ENCODE results near the gene SH2D6.
"Not testable (repeated sequence)": the region's sequence is repeated elsewhere in the genome, so short reads cannot be mapped to it uniquely, and the experiment has no call there.

Gene SH2D6

GRCh38 chr2:85435220-85435958 is 16.9 kb downstream of the SH2D6 start:
- intact Hi-C loops (cut with DNase I): no loop called here
- DNase-seq: peak in 6 of 42 donors; percentile 35 to 71 (median 53)

GRCh38 chr2:85435981-85436835 is 17.7 kb downstream of the SH2D6 start:
- intact Hi-C loops (cut with DNase I): no loop called here
- DNase-seq: peak in 2 of 42 donors; percentile 14 to 32

GRCh38 chr2:85436836-85437487 is 18.4 kb downstream of the SH2D6 start:
- intact Hi-C loops (cut with DNase I): no loop called here
- DNase-seq: peak in 7 of 42 donors; percentile 18 to 67 (median 50)

GRCh38 chr2:85437488-85438200 is 19.1 kb downstream of the SH2D6 start:
- peak; percentile 79 to 96 (median 91) for DNase-seq
- intact Hi-C loops (cut with DNase I): no loop called here

- DNase-seq: peak in 13 of 42 donors; percentile 22 to 72 (median 42)
- intact Hi-C loops (cut with DNase I): no loop called here
These were observed 19.9 kb downstream of the SH2D6 start for GRCh38 chr2:85438201-85439024.

- no peak for DNase-seq
- intact Hi-C loops (cut with DNase I): no loop called here
These were observed 20.5 kb downstream of the SH2D6 start for GRCh38 chr2:85439025-85439472.

- DNase-seq; intact Hi-C loops (cut with DNase I): not testable (repeated sequence)
These were observed 21.1 kb downstream of the SH2D6 start for GRCh38 chr2:85439569-85439968.

GRCh38 chr2:85439986-85440385 is 21.5 kb downstream of the SH2D6 start:
- intact Hi-C loops (cut with DNase I): no loop called here
- no peak for DNase-seq

GRCh38 chr2:85440729-85441128 is 22.2 kb downstream of the SH2D6 start:
- intact Hi-C loops (cut with DNase I): no loop called here

GRCh38 chr2:85441864-85442263 is 23.4 kb downstream of the SH2D6 start:
- intact Hi-C loops (cut with DNase I): no loop called here
- DNase-seq: no peak

More at GRCh38 chr2:85440729-85441128, 22.2 kb downstream of the SH2D6 start:
- no peak for DNase-seq

- no peak for DNase-seq
- intact Hi-C loops (cut with DNase I): no loop called here
These were observed 26.2 kb downstream of the SH2D6 start for GRCh38 chr2:85444629-85445172.

- intact Hi-C loops (cut with DNase I): no loop called here
- DNase-seq: peak in 14 of 42 donors; percentile 22 to 73 (median 45)
These were observed 27.1 kb downstream of the SH2D6 start for GRCh38 chr2:85445316-85446295.

GRCh38 chr2:85446296-85447221 is 28.0 kb downstream of the SH2D6 start:
- intact Hi-C loops (cut with DNase I): no loop called here
- peak in 2 of 42 donors; percentile 46 to 49 for DNase-seq

- peak in 6 of 42 donors; percentile 19 to 51 (median 44) for DNase-seq
- intact Hi-C loops (cut with DNase I): no loop called here
These were observed 28.7 kb downstream of the SH2D6 start for GRCh38 chr2:85447222-85447585.

GRCh38 chr2:85448461-85449213 is 30.1 kb downstream of the SH2D6 start:
- intact Hi-C loops (cut with DNase I): no loop called here
- no peak for DNase-seq
